Measurements from ENCODE around the gene SAG. TPM values are rescaled to one million over a fixed set of nuclear protein-coding genes. Genes with fewer than 3 reads are reported as not detected.

Gene SAG
- total RNA-seq, 2 donors from 2014 or later, result 0.45 TPM; not detected in 1

GRCh38 chr2:233267516-233268245 is 39.9 kb upstream of the SAG start:
- H3K27ac ChIP-seq, result peak overlapping the region; percentile 82 to 88
- H3K27me3 ChIP-seq (replicated peaks; ENCODE audit: insufficient read depth), result no peaks in the 10 kb centered on the region
- intact Hi-C loops (cut with DNase I), result no loop called here
- no peaks in the 10 kb centered on the region for H3K9me3 ChIP-seq
- no peak for DNase-seq (ENCODE audit: low spot score)
- 82% methylated on average over 6 of the region's 6 CpGs for WGBS
- H3K4me1 ChIP-seq (replicated peaks), result peaks cover 2% of the 10 kb centered on the region
- no peak overlapping the region for H3K4me3 ChIP-seq
- TF ChIP-seq POLR2A (IDR thresholded peaks at IDR 0.05) (no peak), POLR2AphosphoS5 (IDR thresholded peaks at IDR 0.05) (no peak), CTCF (IDR thresholded peaks at IDR 0.05) (no peak)
- H3K36me3 ChIP-seq, result peaks cover 3 to 4% of the 10 kb centered on the region in 2 donors

- no peak for DNase-seq (ENCODE audit: low spot score)
- WGBS, result 78% methylated on average over 5 of the region's 5 CpGs
- peak overlapping the region; percentile 82 to 88 for H3K27ac ChIP-seq
- peaks cover 2% of the 10 kb centered on the region for H3K4me1 ChIP-seq (replicated peaks)
- no peak for TF ChIP-seq POLR2A (IDR thresholded peaks at IDR 0.05)
- no peak for TF ChIP-seq CTCF (IDR thresholded peaks at IDR 0.05)
- TF ChIP-seq POLR2AphosphoS5 (IDR thresholded peaks at IDR 0.05), result no peak
- intact Hi-C loops (cut with DNase I), result no loop called here
- H3K4me3 ChIP-seq, result no peak overlapping the region
- H3K9me3 ChIP-seq, result no peaks in the 10 kb centered on the region
- no peaks in the 10 kb centered on the region for H3K27me3 ChIP-seq (replicated peaks; ENCODE audit: insufficient read depth)
- H3K36me3 ChIP-seq, result no peaks in the 10 kb centered on the region
Measured at GRCh38 chr2:233270366-233270765, 37.2 kb upstream of the SAG start.

GRCh38 chr2:233270951-233271350 is 36.7 kb upstream of the SAG start:
- DNase-seq (ENCODE audit: low spot score), result no peak
- intact Hi-C loops (cut with DNase I), result no loop called here
- 55% methylated on average over 4 of the region's 4 CpGs for WGBS
- H3K4me1 ChIP-seq (replicated peaks), result peaks cover 2% of the 10 kb centered on the region
- TF ChIP-seq POLR2A (IDR thresholded peaks at IDR 0.05), result no peak
- no peak for TF ChIP-seq POLR2AphosphoS5 (IDR thresholded peaks at IDR 0.05)
- TF ChIP-seq CTCF (IDR thresholded peaks at IDR 0.05), result no peak
- H3K27ac ChIP-seq, result peak overlapping the region; percentile 82 to 88
- H3K36me3 ChIP-seq, result no peaks in the 10 kb centered on the region
- no peaks in the 10 kb centered on the region for H3K27me3 ChIP-seq (replicated peaks; ENCODE audit: insufficient read depth)
- no peak overlapping the region for H3K4me3 ChIP-seq
- no peaks in the 10 kb centered on the region for H3K9me3 ChIP-seq

GRCh38 chr2:233271693-233272092 is 35.9 kb upstream of the SAG start:
- WGBS, result 43% methylated on average over 2 of the region's 2 CpGs
- TF ChIP-seq POLR2AphosphoS5 (IDR thresholded peaks at IDR 0.05), result peak; percentile 93
- no peak for TF ChIP-seq POLR2A (IDR thresholded peaks at IDR 0.05)
- TF ChIP-seq CTCF (IDR thresholded peaks at IDR 0.05), result no peak
- no peak overlapping the region for H3K4me3 ChIP-seq
- H3K27me3 ChIP-seq (replicated peaks; ENCODE audit: insufficient read depth), result no peaks in the 10 kb centered on the region
- intact Hi-C loops (cut with DNase I), result no loop called here
- H3K9me3 ChIP-seq, result no peaks in the 10 kb centered on the region
- peak; percentile 85 for DNase-seq (ENCODE audit: low spot score)
- no peaks in the 10 kb centered on the region for H3K36me3 ChIP-seq
- peaks cover 2% of the 10 kb centered on the region for H3K4me1 ChIP-seq (replicated peaks)
- H3K27ac ChIP-seq, result peak overlapping the region; percentile 82 to 88

- Histone ChIP-seq H3K27ac (peak overlapping the region; percentile 62 to 88), H3K4me1 (replicated peaks) (peaks cover 2% of the 10 kb centered on the region), H3K4me3 (no peak overlapping the region), H3K36me3 (peaks cover 0 to 4% of the 10 kb centered on the region in 2 donors), H3K27me3 (replicated peaks; ENCODE audit: insufficient read depth) (no peaks in the 10 kb centered on the region), H3K9me3 (no peaks in the 10 kb centered on the region)
- no peak for TF ChIP-seq CTCF (IDR thresholded peaks at IDR 0.05)
- TF ChIP-seq POLR2AphosphoS5 (IDR thresholded peaks at IDR 0.05), result no peak
- TF ChIP-seq POLR2A (IDR thresholded peaks at IDR 0.05), result no peak
- intact Hi-C loops (cut with DNase I), result no loop called here
- 92% methylated on average over 6 of the region's 6 CpGs for WGBS
- DNase-seq (ENCODE audit: low spot score), result no peak
Measured at GRCh38 chr2:233273120-233273519, 34.5 kb upstream of the SAG start.
